GM23338 (cell line): ENCODE data around the gene TNIP1.

Source experiments
- CREB1 ChIP-seq: fragments of 250-450 bp; sonication (Bioruptor Pico); IDR thresholded peaks from 2 replicates; pipeline ENCODE4 v1.5.0; 2020; ENCODE audit warnings: low read depth, mild to moderate bottlenecking, moderate library complexity
- ETS1 ChIP-seq: IDR thresholded peaks from 2 replicates; pipeline ENCODE4 v1.6.1; 2016; ENCODE audit warnings: antibody characterized with exemption
- EZH2 ChIP-seq: fragments of 200-600 bp; sonication (generic); IDR thresholded peaks from one replicate; pipeline ENCODE4 v1.8.0; 2017; ENCODE audit warnings: antibody characterized with exemption, mild to moderate bottlenecking, low read depth; ENCODE audit not compliant: unreplicated experiment
- EZH2phosphoT487 ChIP-seq: fragments of 200-600 bp; sonication (generic); IDR thresholded peaks from one replicate; pipeline ENCODE4 v1.8.1; 2018; ENCODE audit warnings: antibody characterized with exemption; ENCODE audit not compliant: unreplicated experiment
- JUNB ChIP-seq: IDR thresholded peaks from one replicate; pipeline ENCODE4 v1.6.1; 2016; ENCODE audit warnings: antibody characterized with exemption; ENCODE audit not compliant: unreplicated experiment
- NANOG ChIP-seq: IDR thresholded peaks from 2 replicates; pipeline ENCODE4 v1.6.1; 2016; ENCODE audit warnings: antibody characterized with exemption, borderline replicate concordance
- POLR2AphosphoS5 ChIP-seq: IDR thresholded peaks from 2 replicates; pipeline ENCODE4 v1.6.1; 2016; ENCODE audit warnings: antibody characterized with exemption, low read depth
- STAT1 ChIP-seq: IDR thresholded peaks from one replicate; pipeline ENCODE4 v1.6.1; 2016; ENCODE audit warnings: antibody characterized with exemption; ENCODE audit not compliant: unreplicated experiment
- ZNF114 ChIP-seq: fragments of 250-450 bp; sonication (Bioruptor Pico); IDR thresholded peaks from 2 replicates; pipeline ENCODE4 v1.5.0; 2020; ENCODE audit warnings: mild to moderate bottlenecking, moderate library complexity
- ZNF331 ChIP-seq: fragments of 250-450 bp; sonication (Bioruptor Pico); IDR thresholded peaks from 2 replicates; pipeline ENCODE4 v1.5.0; 2020; ENCODE audit warnings: low read depth, mild to moderate bottlenecking, moderate library complexity
- TF ChIP-seq, protein P1 (sequence below), 2 experiments: fragments of 200-600 bp in 1 of 2; sonication (generic) in 1 of 2; conservative IDR thresholded peaks; 2 replicates each; pipeline versions ENCODE4 v1.5.1 to v1.6.1; 2016 to 2017; ENCODE audit warnings: antibody characterized with exemption in 2 of 2, low read depth in 2 of 2, mild to moderate bottlenecking in 2 of 2, moderate library complexity in 1 of 2
- TF ChIP-seq, protein P2 (sequence below): IDR thresholded peaks from one replicate; pipeline ENCODE4 v1.6.1; 2018; ENCODE audit warnings: antibody characterized with exemption; ENCODE audit not compliant: unreplicated experiment

GRCh38 chr5:150993422-150993821 is 87.4 kb downstream of the TNIP1 start:
- TF ChIP-seq, protein P1, sequence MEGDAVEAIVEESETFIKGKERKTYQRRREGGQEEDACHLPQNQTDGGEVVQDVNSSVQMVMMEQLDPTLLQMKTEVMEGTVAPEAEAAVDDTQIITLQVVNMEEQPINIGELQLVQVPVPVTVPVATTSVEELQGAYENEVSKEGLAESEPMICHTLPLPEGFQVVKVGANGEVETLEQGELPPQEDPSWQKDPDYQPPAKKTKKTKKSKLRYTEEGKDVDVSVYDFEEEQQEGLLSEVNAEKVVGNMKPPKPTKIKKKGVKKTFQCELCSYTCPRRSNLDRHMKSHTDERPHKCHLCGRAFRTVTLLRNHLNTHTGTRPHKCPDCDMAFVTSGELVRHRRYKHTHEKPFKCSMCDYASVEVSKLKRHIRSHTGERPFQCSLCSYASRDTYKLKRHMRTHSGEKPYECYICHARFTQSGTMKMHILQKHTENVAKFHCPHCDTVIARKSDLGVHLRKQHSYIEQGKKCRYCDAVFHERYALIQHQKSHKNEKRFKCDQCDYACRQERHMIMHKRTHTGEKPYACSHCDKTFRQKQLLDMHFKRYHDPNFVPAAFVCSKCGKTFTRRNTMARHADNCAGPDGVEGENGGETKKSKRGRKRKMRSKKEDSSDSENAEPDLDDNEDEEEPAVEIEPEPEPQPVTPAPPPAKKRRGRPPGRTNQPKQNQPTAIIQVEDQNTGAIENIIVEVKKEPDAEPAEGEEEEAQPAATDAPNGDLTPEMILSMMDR (conservative IDR thresholded peaks at IDR 0.05; ENCODE audit: low read depth in 2 of 2): no peak
- TF ChIP-seq POLR2AphosphoS5: no peak
- no peak for TF ChIP-seq EZH2
- no peak for TF ChIP-seq STAT1
- TF ChIP-seq CREB1 (CRISPR knock-in tag): no peak
- TF ChIP-seq EZH2phosphoT487: no peak
- TF ChIP-seq, protein P2, sequence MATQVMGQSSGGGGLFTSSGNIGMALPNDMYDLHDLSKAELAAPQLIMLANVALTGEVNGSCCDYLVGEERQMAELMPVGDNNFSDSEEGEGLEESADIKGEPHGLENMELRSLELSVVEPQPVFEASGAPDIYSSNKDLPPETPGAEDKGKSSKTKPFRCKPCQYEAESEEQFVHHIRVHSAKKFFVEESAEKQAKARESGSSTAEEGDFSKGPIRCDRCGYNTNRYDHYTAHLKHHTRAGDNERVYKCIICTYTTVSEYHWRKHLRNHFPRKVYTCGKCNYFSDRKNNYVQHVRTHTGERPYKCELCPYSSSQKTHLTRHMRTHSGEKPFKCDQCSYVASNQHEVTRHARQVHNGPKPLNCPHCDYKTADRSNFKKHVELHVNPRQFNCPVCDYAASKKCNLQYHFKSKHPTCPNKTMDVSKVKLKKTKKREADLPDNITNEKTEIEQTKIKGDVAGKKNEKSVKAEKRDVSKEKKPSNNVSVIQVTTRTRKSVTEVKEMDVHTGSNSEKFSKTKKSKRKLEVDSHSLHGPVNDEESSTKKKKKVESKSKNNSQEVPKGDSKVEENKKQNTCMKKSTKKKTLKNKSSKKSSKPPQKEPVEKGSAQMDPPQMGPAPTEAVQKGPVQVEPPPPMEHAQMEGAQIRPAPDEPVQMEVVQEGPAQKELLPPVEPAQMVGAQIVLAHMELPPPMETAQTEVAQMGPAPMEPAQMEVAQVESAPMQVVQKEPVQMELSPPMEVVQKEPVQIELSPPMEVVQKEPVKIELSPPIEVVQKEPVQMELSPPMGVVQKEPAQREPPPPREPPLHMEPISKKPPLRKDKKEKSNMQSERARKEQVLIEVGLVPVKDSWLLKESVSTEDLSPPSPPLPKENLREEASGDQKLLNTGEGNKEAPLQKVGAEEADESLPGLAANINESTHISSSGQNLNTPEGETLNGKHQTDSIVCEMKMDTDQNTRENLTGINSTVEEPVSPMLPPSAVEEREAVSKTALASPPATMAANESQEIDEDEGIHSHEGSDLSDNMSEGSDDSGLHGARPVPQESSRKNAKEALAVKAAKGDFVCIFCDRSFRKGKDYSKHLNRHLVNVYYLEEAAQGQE: no peak
- no peak for TF ChIP-seq ZNF331 (CRISPR knock-in tag)
- TF ChIP-seq JUNB: no peak
- no peak for TF ChIP-seq ETS1
- TF ChIP-seq NANOG: no peak
- TF ChIP-seq ZNF114 (CRISPR knock-in tag): no peak
